Measurements from ENCODE around the gene MSANTD3. TPM values are rescaled to one million over a fixed set of nuclear protein-coding genes. Genes with fewer than 3 reads are reported as not detected.
A peak's percentile ranks its signal among the peaks of the same experiment; 100 is the strongest.

Gene MSANTD3
- total RNA-seq, 4 donors from 2014 or later: 39.2 to 48.2 (median 44.3) TPM

- Histone ChIP-seq H3K36me3 (no peaks in the 10 kb centered on the region), H3K4me1 (peaks cover 35 to 41% of the 10 kb centered on the region in 2 donors), H3K27ac (no peak overlapping the region), H3K27me3 (no peaks in the 10 kb centered on the region), H3K4me3 (replicated peaks in 1 of 3) (no peak overlapping the region), H3K9me3 (no peaks in the 10 kb centered on the region)
- 96 to 98% methylated on average over 5 of the region's 5 CpGs for WGBS, 2 donors
- no peak for DNase-seq
- TF ChIP-seq POLR2A (IDR thresholded peaks at IDR 0.05): no peak
- TF ChIP-seq, protein P1, sequence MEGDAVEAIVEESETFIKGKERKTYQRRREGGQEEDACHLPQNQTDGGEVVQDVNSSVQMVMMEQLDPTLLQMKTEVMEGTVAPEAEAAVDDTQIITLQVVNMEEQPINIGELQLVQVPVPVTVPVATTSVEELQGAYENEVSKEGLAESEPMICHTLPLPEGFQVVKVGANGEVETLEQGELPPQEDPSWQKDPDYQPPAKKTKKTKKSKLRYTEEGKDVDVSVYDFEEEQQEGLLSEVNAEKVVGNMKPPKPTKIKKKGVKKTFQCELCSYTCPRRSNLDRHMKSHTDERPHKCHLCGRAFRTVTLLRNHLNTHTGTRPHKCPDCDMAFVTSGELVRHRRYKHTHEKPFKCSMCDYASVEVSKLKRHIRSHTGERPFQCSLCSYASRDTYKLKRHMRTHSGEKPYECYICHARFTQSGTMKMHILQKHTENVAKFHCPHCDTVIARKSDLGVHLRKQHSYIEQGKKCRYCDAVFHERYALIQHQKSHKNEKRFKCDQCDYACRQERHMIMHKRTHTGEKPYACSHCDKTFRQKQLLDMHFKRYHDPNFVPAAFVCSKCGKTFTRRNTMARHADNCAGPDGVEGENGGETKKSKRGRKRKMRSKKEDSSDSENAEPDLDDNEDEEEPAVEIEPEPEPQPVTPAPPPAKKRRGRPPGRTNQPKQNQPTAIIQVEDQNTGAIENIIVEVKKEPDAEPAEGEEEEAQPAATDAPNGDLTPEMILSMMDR (IDR thresholded peaks at IDR 0.05): no peak
- intact Hi-C loops (cut with DNase I): loop anchor here (5.0 kb wide), 1 partner anchor 37 kb away; no protein-coding TSS in a partner anchor
Observed at GRCh38 chr9:100430286-100430940, 3.5 kb downstream of the MSANTD3 start.

GRCh38 chr9:100431886-100432285, 4.9 kb downstream of the MSANTD3 start:
- intact Hi-C loops (cut with DNase I): loop anchor here (5.0 kb wide), 1 partner anchor 35 kb away; no protein-coding TSS in a partner anchor
- peak in 1 of 2 donors; percentile 3 for DNase-seq
- H3K27ac ChIP-seq: peak overlapping the region; percentile 24 to 70 (median 54)
- peaks cover 41 to 54% of the 10 kb centered on the region in 2 donors for H3K4me1 ChIP-seq
- H3K36me3 ChIP-seq: no peaks in the 10 kb centered on the region
- no peaks in the 10 kb centered on the region for H3K9me3 ChIP-seq
- 60 to 74% methylated on average over 5 of the region's 5 CpGs for WGBS, 2 donors
- no peaks in the 10 kb centered on the region for H3K27me3 ChIP-seq
- TF ChIP-seq POLR2A (IDR thresholded peaks at IDR 0.05): no peak
- TF ChIP-seq, protein P1 (IDR thresholded peaks at IDR 0.05): no peak
- no peak overlapping the region for H3K4me3 ChIP-seq (replicated peaks in 1 of 3)

DNA sequence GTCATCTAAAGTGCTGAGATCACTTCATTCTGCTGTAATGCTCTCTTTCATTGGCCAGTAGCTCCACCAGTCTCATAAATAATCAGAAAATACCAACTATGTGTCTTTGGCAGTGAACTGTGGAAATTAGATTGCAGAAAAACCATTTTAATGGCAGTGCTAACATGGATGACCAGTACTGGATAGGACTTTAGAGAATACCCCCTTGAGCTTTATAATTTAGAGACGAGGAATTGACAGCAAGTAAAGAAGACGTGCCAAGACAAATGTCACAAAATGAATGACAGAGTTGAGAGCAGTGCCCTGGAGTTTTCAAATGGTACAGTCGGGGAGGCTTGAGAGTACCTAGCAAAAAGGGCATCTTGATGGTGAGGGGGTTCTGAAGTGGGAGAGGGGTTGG, 5.8 kb downstream of the MSANTD3 start:
- H3K27me3 ChIP-seq: no peaks in the 10 kb centered on the region
- WGBS, 2 donors: 89% methylated on average over 3 of the region's 3 CpGs
- no peaks in the 10 kb centered on the region for H3K9me3 ChIP-seq
- peaks cover 48 to 61% of the 10 kb centered on the region in 2 donors for H3K4me1 ChIP-seq
- TF ChIP-seq, protein P1 (IDR thresholded peaks at IDR 0.05): no peak
- no peak for TF ChIP-seq POLR2A (IDR thresholded peaks at IDR 0.05)
- DNase-seq: no peak
- no peaks in the 10 kb centered on the region for H3K36me3 ChIP-seq
- no peak overlapping the region for H3K4me3 ChIP-seq (replicated peaks in 1 of 3)
- intact Hi-C loops (cut with DNase I): loop anchor here (5.0 kb wide), 1 partner anchor 35 kb away; no protein-coding TSS in a partner anchor
- peak overlapping the region; percentile 27 to 70 (median 54) for H3K27ac ChIP-seq

DNA sequence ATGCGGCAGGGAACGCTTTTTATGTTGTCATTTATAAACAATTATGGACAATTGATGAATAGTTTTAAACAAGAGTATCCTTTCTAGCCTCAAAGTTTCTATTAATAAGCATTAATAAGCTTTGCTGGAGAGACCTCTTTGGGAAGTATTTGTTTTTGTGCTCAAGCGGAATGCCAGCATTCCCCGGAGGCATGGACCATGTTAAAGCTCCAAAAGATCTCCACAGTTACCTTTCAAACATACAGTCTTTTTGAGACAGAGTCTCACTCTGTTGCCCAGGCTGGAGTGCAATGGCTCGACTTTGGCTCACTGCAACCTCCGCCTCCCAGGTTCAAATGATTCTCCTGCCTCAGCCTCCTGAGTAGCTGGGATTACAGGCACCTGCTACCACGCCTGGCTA, 9.6 kb downstream of the MSANTD3 start:
- WGBS, 2 donors: 49 to 64% methylated on average over 7 of the region's 7 CpGs
- TF ChIP-seq, protein P1 (IDR thresholded peaks at IDR 0.05): no peak
- no peak for TF ChIP-seq POLR2A (IDR thresholded peaks at IDR 0.05)
- intact Hi-C loops (cut with DNase I): no loop called here
- H3K4me1 ChIP-seq: peaks cover 40 to 53% of the 10 kb centered on the region in 2 donors
- no peak overlapping the region for H3K4me3 ChIP-seq (replicated peaks in 1 of 3)
- DNase-seq: peak; percentile 69 to 82
- H3K9me3 ChIP-seq: no peaks in the 10 kb centered on the region
- no peaks in the 10 kb centered on the region for H3K36me3 ChIP-seq
- H3K27me3 ChIP-seq: no peaks in the 10 kb centered on the region
- H3K27ac ChIP-seq: peak overlapping the region; percentile 77 to 89 (median 81)
